ENCODE results near the gene RPRML.

Gene RPRML

DNA sequence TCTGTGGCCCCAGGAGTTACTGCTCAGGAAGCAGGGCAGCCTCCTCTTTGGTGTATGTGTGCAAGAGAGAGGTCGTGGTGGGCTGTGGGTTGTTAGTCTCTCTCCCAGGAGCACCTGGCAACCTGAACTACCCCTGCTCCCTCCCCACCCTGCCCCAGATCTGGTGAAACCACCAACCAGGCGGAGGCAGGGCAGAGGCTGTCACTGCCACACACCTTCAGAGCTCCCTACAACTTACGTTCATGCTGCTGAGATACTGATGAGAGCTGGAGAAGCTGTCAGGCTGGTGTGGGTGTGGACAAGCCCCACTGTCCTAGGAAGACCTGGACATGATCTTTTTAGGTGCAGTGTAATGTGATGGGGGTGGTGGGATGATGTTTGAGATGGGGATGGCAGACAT lies 31.8 kb downstream of the RPRML start:
- FAIRE-seq (no peak), DNase-seq (ENCODE audit: insufficient read length, low spot score) (no peak)

DNA sequence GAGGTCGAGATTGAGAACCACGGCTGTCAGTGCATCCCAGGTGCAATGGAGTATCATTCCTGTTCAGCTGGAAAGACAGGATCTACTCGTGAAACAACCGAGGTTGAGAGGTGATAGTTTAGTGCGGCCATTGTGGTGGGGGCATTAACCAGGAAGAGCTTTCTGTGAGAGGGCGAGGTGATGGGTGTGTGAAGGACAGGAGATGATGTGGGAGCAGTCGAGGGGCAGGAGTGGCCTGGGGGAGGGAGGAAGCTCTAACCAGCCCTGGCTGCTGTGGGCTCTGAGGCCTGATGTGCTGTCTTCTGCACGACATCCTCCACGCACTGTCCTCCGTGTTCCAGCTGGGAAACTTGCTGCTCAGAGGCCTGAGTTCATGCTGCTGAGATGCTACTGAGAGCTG lies 34.1 kb downstream of the RPRML start:
- DNase-seq (ENCODE audit: insufficient read length, low spot score) (no peak), FAIRE-seq (no peak)

DNA sequence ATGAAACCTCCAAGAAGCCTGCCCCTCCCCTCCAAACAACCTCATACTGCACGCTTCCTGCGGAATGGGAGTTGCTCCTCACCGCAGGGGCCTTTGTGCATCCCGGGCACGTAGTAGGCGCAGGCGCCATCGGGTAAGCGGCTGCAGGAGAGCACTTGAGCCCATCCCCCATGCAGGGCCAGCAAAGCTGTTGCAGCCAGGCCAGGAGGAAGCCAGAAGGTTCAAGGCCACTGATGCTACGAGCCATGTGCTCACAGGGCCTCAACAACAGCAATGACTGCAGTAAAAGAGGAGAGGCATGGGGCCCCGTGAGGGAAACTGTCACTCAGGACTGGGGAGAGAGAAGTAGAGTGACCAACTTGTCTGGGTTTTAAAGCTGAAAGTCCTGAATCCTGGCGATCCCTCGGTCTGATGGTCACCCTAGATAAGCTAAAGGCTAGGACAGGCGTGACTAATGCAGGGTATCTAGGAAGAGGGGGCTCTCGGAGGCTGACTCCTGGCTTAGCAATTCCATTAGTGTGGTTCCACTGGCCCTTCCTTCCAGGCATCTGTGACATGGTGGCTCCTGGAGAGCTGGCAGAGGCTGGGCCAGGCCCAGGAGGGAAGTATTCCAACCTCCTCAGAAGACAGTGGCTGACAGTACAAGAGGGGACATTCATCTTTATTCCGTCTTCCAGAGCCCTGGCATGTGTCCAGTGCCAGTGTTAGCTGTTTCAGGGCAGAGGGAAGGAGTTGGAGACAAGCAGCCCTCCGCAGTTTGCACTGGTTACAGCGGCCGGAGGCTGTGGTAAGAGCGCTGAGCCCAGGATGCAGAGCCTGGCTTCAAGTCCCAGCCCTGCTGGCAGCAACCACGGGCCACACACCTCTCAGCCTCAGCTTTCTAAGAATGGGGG lies 35.3 kb downstream of the RPRML start:
- no peak for FAIRE-seq
- no peak for DNase-seq (ENCODE audit: insufficient read length, low spot score)

DNA sequence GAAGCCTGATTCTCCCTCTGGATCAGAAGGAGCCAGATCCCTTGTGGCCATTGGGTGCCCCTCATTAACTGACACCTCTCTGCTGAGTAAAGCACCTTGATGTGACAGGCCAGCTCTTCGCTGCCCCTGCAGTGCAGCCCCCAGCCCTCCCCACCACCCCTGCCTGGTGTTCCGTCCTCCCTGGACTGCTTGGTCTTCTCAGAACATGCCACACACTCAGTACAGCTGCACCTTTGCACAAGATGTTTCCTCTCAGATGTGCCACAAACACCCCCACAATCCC lies 35.9 kb downstream of the RPRML start:
- no peak for DNase-seq (ENCODE audit: insufficient read length, low spot score)
- FAIRE-seq: no peak

DNA sequence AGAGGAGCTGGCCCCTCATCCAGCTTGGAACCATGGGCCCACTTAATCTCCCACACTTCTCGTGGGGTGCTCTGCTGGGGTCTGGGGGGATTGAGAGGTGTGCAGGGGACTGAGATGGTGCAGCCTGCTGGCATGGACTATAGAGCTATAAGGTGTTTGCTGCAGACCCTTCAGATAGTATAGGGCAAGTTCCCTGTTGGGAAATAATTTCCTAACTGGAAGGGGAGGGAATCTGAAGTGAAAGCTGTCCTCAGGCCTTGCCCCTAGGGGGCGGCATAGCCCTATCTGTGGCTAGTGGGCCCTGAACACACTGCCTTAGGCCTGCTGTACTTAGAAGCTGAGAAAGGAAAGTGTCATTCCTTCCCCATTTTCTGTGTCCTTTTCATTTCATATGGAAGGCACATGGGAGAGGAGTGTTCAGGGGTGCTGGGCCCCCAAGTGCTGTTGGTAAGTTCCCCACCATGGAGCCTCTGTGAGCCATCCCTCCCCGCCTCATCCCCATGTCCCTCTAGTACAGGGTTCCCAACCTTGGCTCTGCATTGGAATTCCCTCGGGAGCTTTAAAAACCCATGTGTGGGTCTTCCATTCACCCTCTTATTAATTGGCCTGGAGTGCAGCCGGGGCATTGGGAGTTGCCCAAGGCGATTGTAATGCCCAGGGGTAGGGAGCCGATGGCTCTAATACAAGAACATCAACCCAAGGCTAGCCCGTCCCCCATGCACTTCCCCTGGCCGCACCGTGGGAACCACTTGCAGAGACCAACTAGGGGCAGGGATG lies 36.4 kb downstream of the RPRML start:
- DNase-seq (ENCODE audit: insufficient read length, low spot score): peak; percentile 51
- no peak for FAIRE-seq

DNA sequence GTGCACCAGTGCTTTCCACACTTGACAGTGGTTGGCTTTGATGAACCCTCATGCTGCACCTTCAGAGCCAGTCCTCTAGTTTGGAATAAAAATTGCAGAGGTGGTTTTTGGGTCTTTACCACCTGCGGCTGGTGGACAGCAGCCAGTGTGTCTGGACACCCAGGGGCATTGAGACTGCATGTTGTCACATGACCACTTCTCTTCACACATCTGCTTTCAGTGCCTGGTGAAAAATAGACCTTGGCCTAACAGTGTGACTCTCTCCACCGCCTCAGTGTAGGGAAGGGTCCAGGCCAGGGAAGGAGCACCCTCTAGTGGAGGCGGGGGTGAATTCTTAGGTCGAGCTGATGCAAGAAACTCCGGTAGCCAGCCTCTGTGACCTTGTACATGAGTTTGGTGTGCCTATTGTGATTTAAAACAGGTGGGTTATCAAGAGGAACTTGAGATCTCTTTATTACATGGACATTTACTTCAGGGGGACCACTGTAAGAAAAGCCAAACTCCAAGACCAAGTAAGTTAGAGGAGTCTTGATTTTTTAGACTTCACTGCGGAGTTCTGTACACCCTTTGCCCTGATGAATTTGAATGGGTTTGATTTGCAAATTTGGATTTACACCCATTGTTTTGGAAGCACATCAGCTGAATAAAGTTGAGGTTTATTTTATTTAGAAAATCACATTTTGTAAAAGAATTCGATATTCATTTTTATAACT lies 38.2 kb downstream of the RPRML start:
- FAIRE-seq (peak; percentile 65), DNase-seq (ENCODE audit: insufficient read length, low spot score) (peak; percentile 77)

DNA sequence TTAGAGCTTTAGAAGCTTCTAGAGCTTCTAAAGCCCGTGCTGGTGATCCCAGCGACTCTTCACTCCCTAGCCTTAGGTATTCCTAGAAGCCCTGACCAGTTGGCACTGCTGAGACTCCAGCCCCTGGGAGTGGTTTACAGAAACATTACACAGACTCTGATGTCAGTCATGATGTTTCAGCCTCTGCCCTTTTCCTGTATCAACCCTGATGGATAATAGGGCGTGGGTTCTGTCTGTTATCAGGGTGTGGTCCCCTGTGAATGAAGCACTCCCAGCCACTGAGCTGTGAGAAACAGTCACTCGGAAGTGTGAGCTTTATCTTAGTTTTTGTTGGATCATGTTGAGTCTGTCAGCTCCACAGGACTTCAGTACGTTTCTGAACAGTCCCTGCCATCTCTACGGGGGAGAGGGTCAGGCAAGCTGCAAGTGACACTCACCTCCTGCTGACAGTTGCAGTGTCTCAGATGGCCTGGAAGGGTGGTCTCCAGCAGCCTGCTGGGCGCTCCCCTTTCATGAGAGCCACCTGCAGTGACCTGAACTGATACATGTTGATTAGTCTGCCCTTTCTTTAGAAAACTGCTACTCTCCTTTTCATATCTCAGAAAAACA lies 43.3 kb downstream of the RPRML start:
- DNase-seq (ENCODE audit: insufficient read length, low spot score): no peak
- FAIRE-seq: no peak

DNA sequence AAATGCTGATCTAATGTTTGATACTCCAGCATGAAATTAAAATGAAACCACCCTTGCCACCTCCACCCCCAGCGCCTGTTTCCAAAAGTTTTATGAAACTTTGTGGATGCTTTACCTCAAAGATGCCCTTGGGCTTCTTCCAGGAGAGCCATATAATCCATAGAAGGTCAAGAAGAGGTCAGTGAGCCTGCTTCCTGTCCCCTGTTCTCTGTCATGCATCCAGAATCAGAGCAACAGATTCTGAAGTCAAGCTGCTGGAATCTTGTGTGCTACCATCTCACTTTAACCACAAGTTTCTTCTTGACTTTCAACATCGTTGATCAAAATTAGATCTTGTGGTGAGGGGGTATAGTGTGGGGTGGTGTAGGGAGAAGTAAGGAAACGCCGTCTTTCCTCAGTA lies 47.5 kb downstream of the RPRML start:
- FAIRE-seq (no peak), DNase-seq (ENCODE audit: insufficient read length, low spot score) (no peak)

DNA sequence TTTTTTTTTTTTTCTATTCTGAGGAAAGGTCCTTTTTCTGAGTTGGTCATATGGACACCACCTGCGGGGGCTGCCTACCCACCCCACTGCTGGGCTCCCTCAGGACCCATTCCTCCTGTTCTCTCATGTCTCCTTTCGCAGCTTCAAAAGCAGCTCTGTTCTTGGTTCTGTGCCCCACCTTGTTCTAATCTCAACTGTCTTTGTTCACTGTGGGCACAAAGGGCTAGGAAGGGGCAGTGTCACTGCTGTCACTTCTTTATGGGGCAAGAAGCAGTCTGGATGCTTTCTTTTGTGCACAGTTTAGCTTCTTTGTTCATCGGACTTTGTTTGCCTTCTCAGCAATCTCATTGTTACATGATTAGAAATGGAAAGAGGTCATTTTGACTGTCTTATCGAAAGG lies 49.0 kb downstream of the RPRML start:
- DNase-seq (ENCODE audit: insufficient read length, low spot score) (no peak), FAIRE-seq (no peak)

DNA sequence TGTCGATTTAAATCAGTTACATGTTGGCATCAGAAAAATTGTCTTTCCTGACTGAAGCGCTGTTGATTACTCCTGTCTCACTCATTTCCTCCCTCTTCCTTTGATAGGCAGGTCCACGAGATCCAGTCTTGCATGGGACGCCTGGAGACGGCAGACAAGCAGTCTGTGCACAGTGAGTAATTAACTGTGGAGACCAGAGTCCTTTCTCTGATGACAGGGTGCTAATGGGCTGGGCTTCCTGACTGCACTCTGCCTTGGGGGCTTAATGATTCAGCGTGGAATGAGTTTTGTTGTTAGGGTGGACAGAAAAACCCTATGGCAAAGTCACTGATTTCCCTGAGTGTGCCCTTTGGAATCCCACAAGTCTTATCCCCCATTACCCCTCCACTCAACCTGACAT lies 49.6 kb downstream of the RPRML start:
- DNase-seq (ENCODE audit: insufficient read length, low spot score) (no peak), FAIRE-seq (no peak)

DNA sequence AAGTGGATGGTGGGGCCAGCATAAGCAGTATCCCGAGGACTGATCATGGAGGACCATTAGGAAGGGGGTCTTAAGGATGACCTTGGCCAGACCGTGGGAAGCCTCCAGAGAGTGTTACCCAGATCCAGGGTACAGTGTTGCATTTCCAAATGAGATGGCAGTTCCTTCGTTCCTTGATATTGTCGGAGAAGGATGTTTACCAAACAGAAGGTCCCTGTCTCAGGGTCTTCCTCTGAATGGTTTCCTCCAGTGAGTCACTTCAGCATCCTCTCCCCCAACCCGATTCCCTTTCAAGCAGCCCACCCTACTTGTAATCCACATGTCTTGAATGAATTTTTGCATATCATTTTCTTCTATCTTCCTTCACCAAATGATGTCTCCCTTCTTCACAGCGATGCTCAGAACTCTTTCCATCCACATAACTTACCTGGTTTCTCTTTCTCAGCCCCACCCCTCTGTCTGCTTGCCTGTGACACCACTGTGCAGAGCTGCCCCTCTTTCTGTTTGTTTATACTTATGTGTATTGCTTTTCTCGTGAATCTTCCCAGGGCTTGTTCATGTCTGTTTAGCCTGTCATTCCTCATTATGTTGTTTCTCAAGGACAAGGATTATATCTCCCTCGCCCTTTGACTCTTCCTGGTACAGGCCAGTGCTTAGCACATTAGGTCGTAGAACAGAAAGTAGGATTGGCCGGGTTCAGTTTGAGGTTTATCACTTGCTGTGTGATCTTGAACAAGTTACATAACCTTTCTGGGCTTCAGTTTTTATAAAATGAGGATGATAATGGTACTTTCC lies 50.4 kb downstream of the RPRML start:
- DNase-seq (ENCODE audit: insufficient read length, low spot score) (no peak), FAIRE-seq (no peak)
